Activated CD4-positive, alpha-beta memory T cell treated with anti-CD3 and anti-CD28 coated beads, Interleukin-2, amount 10 ng/mL, durations not matched to agents 7 days and 5 days (primary cell): ENCODE results near the gene NSUN4. TPM values are rescaled to one million over a fixed set of nuclear protein-coding genes. Genes with fewer than 3 reads are reported as not detected.
"Not testable (repeated sequence)": the region's sequence is repeated elsewhere in the genome, so short reads cannot be mapped to it uniquely, and the experiment has no call there.

Experiments used
- CTCF ChIA-PET: fragments of 350-600 bp; sonication (Branson Sonifier 250); formaldehyde crosslinking; loops from one replicate; lab custom pipeline; 2021; ENCODE audit warnings: antibody characterized with exemption, inconsistent platforms; lab: Charles Lee
- POLR2A ChIA-PET: fragments of 350-600 bp; sonication (Branson Sonifier 250); formaldehyde crosslinking; loops from one replicate; lab custom pipeline; 2021; ENCODE audit warnings: antibody characterized with exemption; lab: Charles Lee
- DNase-seq: peaks from one replicate; pipeline ENCODE4 v3.0.0-alpha.2; 2020
- H3K27ac Mint-ChIP-seq: one replicate; pipeline ENCODE4 v1.8.0; 2021; ENCODE audit warnings: mild to moderate bottlenecking, mixed read lengths
- H3K27me3 Mint-ChIP-seq: one replicate; pipeline ENCODE4 v1.8.0; 2021; ENCODE audit warnings: mixed read lengths
- H3K36me3 Mint-ChIP-seq: one replicate; pipeline ENCODE4 v1.8.0; 2021; ENCODE audit warnings: low read depth, mixed read lengths
- H3K4me1 Mint-ChIP-seq: one replicate; pipeline ENCODE4 v1.8.0; 2021; ENCODE audit warnings: mixed read lengths
- H3K4me3 Mint-ChIP-seq: one replicate; pipeline ENCODE4 v1.8.0; 2021; ENCODE audit warnings: mild to moderate bottlenecking, mixed read lengths
- H3K9me3 Mint-ChIP-seq: one replicate; pipeline ENCODE4 v1.8.0; 2021; ENCODE audit warnings: mixed read lengths
- total RNA-seq, 2 experiments: library from RNA; stranded (reverse); gene quantifications; one replicate each; pipeline ENCODE4 v1.2.3, GENCODE V29; 2021

The NSUN4 gene
- total RNA-seq, 2 experiments from 2014 or later, result 21.0 to 21.4 TPM

GRCh38 chr1:46331786-46332540, 8.6 kb upstream of the NSUN4 start:
- H3K27me3 Mint-ChIP-seq, H3K4me3 Mint-ChIP-seq, H3K4me1 Mint-ChIP-seq, H3K36me3 Mint-ChIP-seq, H3K27ac Mint-ChIP-seq, H3K9me3 Mint-ChIP-seq, DNase-seq, POLR2A ChIA-PET: not testable (repeated sequence)
- CTCF ChIA-PET, result interaction anchor here (2.6 kb wide), 1 partner anchor 16 kb away, joined by 26 read pairs; no protein-coding TSS in a partner anchor

DNA sequence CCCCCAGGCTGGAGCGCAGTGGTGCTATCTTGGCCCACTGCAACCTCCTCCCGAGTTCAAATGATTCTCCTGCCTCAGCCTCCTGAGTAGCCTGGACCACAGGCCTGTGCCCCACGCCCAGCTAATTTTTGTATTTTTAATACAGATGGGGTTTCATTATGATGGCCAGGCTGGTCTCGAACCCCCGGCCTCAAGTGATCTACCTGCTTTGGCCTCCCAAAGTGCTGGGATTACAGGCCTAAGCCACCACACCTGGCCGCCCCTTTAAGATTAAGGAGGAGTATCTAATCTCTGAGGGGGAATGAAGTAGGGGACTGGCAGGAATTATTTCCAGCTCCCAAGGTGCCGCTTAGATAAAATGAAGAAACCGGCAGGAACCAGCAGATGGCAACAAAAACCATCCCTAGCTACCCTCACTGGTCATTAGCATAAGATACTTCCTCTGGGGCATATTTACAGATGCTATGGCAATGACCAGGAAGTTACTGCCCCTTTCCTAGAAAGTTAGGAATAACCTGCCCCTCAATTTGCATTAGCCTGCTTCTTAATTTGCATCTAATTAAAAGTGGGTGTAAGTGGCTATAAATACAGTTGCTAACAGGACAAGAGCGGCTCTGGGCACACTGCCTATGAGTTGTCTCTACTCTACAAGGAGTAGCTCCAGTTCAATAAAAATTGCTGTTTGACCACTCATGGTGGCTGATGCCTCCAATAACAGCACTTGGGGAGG, 7.1 kb upstream of the NSUN4 start:
- no peaks in the 10 kb centered on the region for H3K4me1 Mint-ChIP-seq
- H3K27me3 Mint-ChIP-seq, result no peaks in the 10 kb centered on the region
- ChIA-PET CTCF (interaction anchor here (0.7 to 2.6 kb wide), 6 partner anchors 12 to 929 kb away, joined by 3 to 26 read pairs (median 4); no protein-coding TSS in a partner anchor), POLR2A (interaction anchor here (0.6 to 1.1 kb wide), 3 partner anchors 15 to 90 kb away, joined by 3 to 4 read pairs (median 3); no protein-coding TSS in a partner anchor)
- H3K9me3 Mint-ChIP-seq, result no peaks in the 10 kb centered on the region
- DNase-seq, result no peak
- H3K27ac Mint-ChIP-seq, result no peak overlapping the region
- H3K36me3 Mint-ChIP-seq, result no peaks in the 10 kb centered on the region
- no peak overlapping the region for H3K4me3 Mint-ChIP-seq

DNA sequence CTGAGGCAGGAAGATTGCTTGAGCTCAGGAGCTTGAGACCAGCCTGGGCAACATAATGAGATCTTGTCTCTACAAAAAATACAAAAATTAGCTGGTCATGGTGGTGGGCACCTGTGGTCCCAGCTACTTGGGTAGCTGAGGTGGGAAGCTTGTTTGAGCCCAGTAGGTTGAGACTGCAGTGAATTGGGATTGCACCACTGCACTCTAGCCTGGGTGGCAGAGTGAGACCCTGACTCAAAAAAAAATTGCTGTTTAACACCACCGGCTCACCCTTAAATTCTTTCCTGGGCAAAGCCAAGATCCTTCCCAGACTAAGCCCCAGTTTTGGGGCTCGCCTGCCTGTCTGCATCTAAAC, 6.6 kb upstream of the NSUN4 start:
- CTCF ChIA-PET, result interaction anchor here (0.7 to 2.6 kb wide), 7 partner anchors 11 to 928 kb away, joined by 3 to 26 read pairs (median 3); no protein-coding TSS in a partner anchor
- Mint-ChIP-seq H3K4me3 (no peak overlapping the region), H3K27me3 (no peaks in the 10 kb centered on the region), H3K4me1 (peaks cover 4% of the 10 kb centered on the region), H3K36me3 (no peaks in the 10 kb centered on the region), H3K9me3 (no peaks in the 10 kb centered on the region), H3K27ac (no peak overlapping the region)
- DNase-seq, result no peak
- POLR2A ChIA-PET, result interaction anchor here (0.6 kb wide), 1 partner anchor 91 kb away, joined by 3 read pairs; no protein-coding TSS in a partner anchor

- Mint-ChIP-seq H3K9me3 (no peaks in the 10 kb centered on the region), H3K27me3 (no peaks in the 10 kb centered on the region), H3K27ac (no peak overlapping the region), H3K4me3 (no peak overlapping the region), H3K4me1 (peaks cover 10% of the 10 kb centered on the region), H3K36me3 (no peaks in the 10 kb centered on the region)
- CTCF ChIA-PET, result interaction anchor here (0.9 kb wide), 1 partner anchor 13 kb away, joined by 3 read pairs; no protein-coding TSS in a partner anchor
- POLR2A ChIA-PET, result no interaction called here
- DNase-seq, result no peak
Observed at GRCh38 chr1:46335081-46335480, 5.5 kb upstream of the NSUN4 start.

DNA sequence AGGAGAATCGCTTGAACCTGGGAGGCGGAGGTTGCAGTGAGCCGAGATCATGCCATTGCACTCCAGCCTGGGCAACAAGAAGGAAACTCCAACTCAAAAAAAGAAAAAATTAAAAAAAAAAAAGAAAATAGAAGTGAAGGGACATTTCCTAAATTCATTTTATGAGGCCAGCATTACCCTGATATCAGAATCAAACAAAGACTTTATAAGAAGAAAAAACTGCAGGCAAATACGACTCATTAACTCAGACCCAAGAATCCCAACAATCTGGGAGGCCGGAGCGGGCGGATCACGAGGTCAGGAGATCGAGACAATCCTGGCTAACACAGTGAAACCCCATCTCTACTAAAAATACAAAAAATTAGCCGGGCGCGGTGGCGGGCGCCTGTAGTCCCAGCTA, 3.2 kb upstream of the NSUN4 start:
- DNase-seq, POLR2A ChIA-PET, H3K27me3 Mint-ChIP-seq, CTCF ChIA-PET, H3K9me3 Mint-ChIP-seq, H3K4me3 Mint-ChIP-seq, H3K27ac Mint-ChIP-seq: not testable (repeated sequence)
- H3K4me1 Mint-ChIP-seq, result peaks cover 28% of the 10 kb centered on the region
- peaks cover 12% of the 10 kb centered on the region for H3K36me3 Mint-ChIP-seq

DNA sequence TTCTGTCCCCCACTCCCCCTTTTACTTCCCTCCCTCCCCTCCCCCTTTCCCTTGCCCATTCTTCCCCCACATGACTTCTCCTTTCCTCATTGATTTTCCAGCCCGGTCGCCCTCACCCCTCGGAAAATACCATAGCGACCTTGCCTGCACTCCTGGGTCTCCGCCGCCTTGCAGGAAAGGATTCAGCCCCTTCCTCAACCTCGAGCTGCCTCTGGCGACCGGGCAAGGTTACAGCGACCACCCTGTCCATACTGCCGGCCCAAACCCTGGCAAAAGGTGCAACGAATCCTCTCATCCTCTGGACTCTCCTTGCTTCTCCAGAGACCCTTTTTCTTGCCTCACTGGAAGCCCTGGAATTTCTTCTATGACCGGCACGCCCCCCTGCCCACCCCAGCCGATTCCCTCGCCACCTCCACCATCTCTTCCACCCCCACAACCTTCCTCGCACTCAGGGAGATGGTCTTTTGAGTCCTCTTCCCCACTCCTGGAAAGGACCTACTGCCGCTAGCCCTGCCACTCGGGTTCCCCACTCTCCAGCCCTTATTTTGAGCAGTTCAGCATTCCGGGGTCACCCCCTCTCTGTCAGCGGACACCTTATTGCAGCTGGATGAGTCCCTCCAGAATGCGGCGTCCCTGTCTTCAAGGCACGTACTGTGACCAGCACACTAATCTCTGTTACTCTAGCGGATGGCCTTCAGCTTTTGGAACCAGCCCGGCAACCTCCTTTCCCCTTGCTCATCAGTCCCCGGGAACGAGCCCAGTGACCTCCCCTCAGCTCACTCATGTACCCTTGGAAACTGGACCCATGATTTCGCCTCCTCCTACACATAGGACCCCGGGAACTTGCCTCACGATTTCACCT, 846 bp downstream of the NSUN4 start:
- Mint-ChIP-seq H3K27ac (peak overlapping the region; percentile 95), H3K4me1 (peaks cover 40% of the 10 kb centered on the region)

GRCh38 chr1:46342084-46342656, 1.6 kb downstream of the NSUN4 start:
- POLR2A ChIA-PET, result interaction anchor here (0.7 to 3.9 kb wide), 2 partner anchors 23 to 38 kb away, joined by 3 to 41 read pairs; partner anchors contain the start of genes LRRC41 and UQCRH
- CTCF ChIA-PET, result interaction anchor here (0.7 to 1.7 kb wide), 4 partner anchors 8 to 97 kb away, joined by 3 to 6 read pairs (median 4); no protein-coding TSS in a partner anchor
- Mint-ChIP-seq H3K4me1 (peaks cover 44% of the 10 kb centered on the region), H3K27me3 (no peaks in the 10 kb centered on the region), H3K9me3 (no peaks in the 10 kb centered on the region), H3K27ac (peak overlapping the region; percentile 95), H3K4me3 (peak overlapping the region; percentile 98), H3K36me3 (peaks cover 32% of the 10 kb centered on the region)
- peak; percentile 28 for DNase-seq

More for the DNA sequence above, 846 bp downstream of the NSUN4 start:
- Mint-ChIP-seq H3K36me3 (peaks cover 25% of the 10 kb centered on the region), H3K9me3 (no peaks in the 10 kb centered on the region), H3K4me3 (peak overlapping the region; percentile 98), H3K27me3 (no peaks in the 10 kb centered on the region)
- ChIA-PET POLR2A (interaction anchor here (0.7 to 3.9 kb wide), 7 partner anchors 22 to 97 kb away, joined by 3 to 41 read pairs (median 4); partner anchors contain the start of genes LRRC41, RAD54L and UQCRH), CTCF (interaction anchor here (0.7 to 3.0 kb wide), 10 partner anchors 9 to 97 kb away, joined by 3 to 17 read pairs (median 4); partner anchors contain the start of genes LRRC41, RAD54L and UQCRH)
- DNase-seq, result no peak

DNA sequence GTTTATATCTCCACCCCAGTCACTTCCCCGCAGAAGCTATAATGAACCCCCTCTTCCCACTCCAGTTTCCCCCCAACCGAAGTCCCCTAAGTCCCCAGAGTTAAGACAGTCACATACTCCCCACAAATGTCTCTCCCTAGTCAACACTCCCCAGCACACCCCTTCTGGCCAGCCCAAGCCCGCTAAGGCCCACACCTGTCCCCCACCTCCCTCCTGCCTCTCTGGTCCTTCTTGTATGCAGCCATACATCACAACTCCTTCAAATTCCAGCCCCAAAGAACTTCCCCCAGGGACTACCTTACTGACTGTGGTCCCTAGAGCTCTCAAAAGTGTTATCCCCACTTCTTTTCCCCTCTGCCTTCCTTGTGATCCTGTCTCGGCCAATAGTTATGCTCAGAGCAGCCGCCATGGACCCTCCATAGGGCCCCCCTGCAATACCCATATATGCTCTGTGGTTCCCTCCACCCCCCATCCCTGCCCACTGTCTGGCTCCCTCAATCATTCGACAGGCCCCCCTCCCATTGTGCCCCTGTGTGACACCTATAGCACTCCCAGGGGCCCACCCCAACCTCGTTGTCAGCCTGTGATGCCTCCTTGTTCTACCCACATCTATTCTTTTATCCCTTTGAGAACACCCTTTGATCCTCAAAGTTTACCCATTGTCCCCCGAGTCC, 2.2 kb downstream of the NSUN4 start:
- Mint-ChIP-seq H3K4me1 (peaks cover 48% of the 10 kb centered on the region), H3K4me3 (peak overlapping the region; percentile 98), H3K27ac (peak overlapping the region; percentile 95), H3K9me3 (no peaks in the 10 kb centered on the region), H3K36me3 (peaks cover 38% of the 10 kb centered on the region), H3K27me3 (no peaks in the 10 kb centered on the region)
- no peak for DNase-seq
- POLR2A ChIA-PET, result interaction anchor here (1.1 to 3.9 kb wide), 2 partner anchors 39 to 44 kb away, joined by 3 to 41 read pairs; partner anchors contain the start of genes LRRC41 and UQCRH
- CTCF ChIA-PET, result interaction anchor here (1.0 to 1.7 kb wide), 3 partner anchors 8 to 98 kb away, joined by 3 to 6 read pairs (median 4); no protein-coding TSS in a partner anchor

GRCh38 chr1:46343351-46343695, 2.7 kb downstream of the NSUN4 start:
- Mint-ChIP-seq H3K4me1 (peaks cover 53% of the 10 kb centered on the region), H3K27me3 (no peaks in the 10 kb centered on the region), H3K27ac (no peak overlapping the region), H3K9me3 (no peaks in the 10 kb centered on the region), H3K4me3 (no peak overlapping the region), H3K36me3 (peaks cover 43% of the 10 kb centered on the region)
- ChIA-PET CTCF (interaction anchor here (6.0 kb wide), 1 partner anchor 99 kb away, joined by 46 read pairs; no protein-coding TSS in a partner anchor), POLR2A (interaction anchor here (1.1 kb wide), 1 partner anchor 45 kb away, joined by 3 read pairs; no protein-coding TSS in a partner anchor)
- DNase-seq, result no peak

- DNase-seq, result no peak
- Mint-ChIP-seq H3K36me3 (peaks cover 43% of the 10 kb centered on the region), H3K4me3 (no peak overlapping the region), H3K9me3 (no peaks in the 10 kb centered on the region), H3K27ac (no peak overlapping the region), H3K27me3 (no peaks in the 10 kb centered on the region), H3K4me1 (peaks cover 51% of the 10 kb centered on the region)
- CTCF ChIA-PET, result interaction anchor here (0.6 to 6.0 kb wide), 3 partner anchors 12 to 99 kb away, joined by 3 to 46 read pairs (median 3); no protein-coding TSS in a partner anchor
- POLR2A ChIA-PET, result interaction anchor here (0.6 to 1.1 kb wide), 2 partner anchors 45 to 263 kb away, joined by 3 read pairs; no protein-coding TSS in a partner anchor
Observed at GRCh38 chr1:46343705-46344104, 3.1 kb downstream of the NSUN4 start.

GRCh38 chr1:46344481-46344880, 3.9 kb downstream of the NSUN4 start:
- CTCF ChIA-PET, result interaction anchor here (0.6 to 6.0 kb wide), 3 partner anchors 11 to 100 kb away, joined by 3 to 46 read pairs (median 3); no protein-coding TSS in a partner anchor
- Mint-ChIP-seq H3K9me3 (no peaks in the 10 kb centered on the region), H3K4me3 (no peak overlapping the region), H3K27me3 (no peaks in the 10 kb centered on the region), H3K4me1 (peaks cover 46% of the 10 kb centered on the region), H3K36me3 (peaks cover 45% of the 10 kb centered on the region), H3K27ac (no peak overlapping the region)
- POLR2A ChIA-PET, result interaction anchor here (0.6 to 1.8 kb wide), 2 partner anchors 98 to 262 kb away, joined by 3 to 5 read pairs; partner anchors contain the start of gene RAD54L
- no peak for DNase-seq
